Measurements from ENCODE around the gene RAB33B.

GRCh38 chr4:139419388-139419914, 34.5 kb upstream of the RAB33B start:
- TF ChIP-seq, protein P1, sequence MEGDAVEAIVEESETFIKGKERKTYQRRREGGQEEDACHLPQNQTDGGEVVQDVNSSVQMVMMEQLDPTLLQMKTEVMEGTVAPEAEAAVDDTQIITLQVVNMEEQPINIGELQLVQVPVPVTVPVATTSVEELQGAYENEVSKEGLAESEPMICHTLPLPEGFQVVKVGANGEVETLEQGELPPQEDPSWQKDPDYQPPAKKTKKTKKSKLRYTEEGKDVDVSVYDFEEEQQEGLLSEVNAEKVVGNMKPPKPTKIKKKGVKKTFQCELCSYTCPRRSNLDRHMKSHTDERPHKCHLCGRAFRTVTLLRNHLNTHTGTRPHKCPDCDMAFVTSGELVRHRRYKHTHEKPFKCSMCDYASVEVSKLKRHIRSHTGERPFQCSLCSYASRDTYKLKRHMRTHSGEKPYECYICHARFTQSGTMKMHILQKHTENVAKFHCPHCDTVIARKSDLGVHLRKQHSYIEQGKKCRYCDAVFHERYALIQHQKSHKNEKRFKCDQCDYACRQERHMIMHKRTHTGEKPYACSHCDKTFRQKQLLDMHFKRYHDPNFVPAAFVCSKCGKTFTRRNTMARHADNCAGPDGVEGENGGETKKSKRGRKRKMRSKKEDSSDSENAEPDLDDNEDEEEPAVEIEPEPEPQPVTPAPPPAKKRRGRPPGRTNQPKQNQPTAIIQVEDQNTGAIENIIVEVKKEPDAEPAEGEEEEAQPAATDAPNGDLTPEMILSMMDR (IDR thresholded peaks at IDR 0.05) = no peak
- no peak for TF ChIP-seq POLR2A (IDR thresholded peaks at IDR 0.05)
